Tibial artery (tissue), 4 donors: ENCODE measurements around the gene P2RY8.

ENCODE experiments used
- DNase-seq, 2 donors: peaks; one replicate each; pipeline ENCODE4 v3.0.0-alpha.2; 2019
- H3K27ac ChIP-seq, 2 donors: fragments of 200-600 bp; sonication (generic) in 1 of 2; 1 replicate in 1 of 2; 2 replicates in 1 of 2; pipeline ENCODE4 v1.5.1; 2018 to 2019; ENCODE audit warnings: mild to moderate bottlenecking in 1 of 2
- H3K27me3 ChIP-seq, 2 donors: fragments of 200-600 bp; sonication (generic) in 1 of 2; one replicate each; pipeline versions ENCODE4 v1.5.1 to v1.6.0; 2016 to 2019
- H3K36me3 ChIP-seq, 3 donors: fragments of 200-600 bp; sonication (generic) in 2 of 3; one replicate each; pipeline ENCODE4 v1.5.1; 2016 to 2019; ENCODE audit warnings: mild to moderate bottlenecking in 2 of 3
- H3K4me1 ChIP-seq, 4 donors: fragments of 200-600 bp; sonication (generic) in 2 of 4; 1 replicate in 3 of 4; 2 replicates in 1 of 4; pipeline ENCODE4 v1.5.1; 2016 to 2019
- H3K4me3 ChIP-seq, 2 donors: fragments of 200-600 bp; sonication (generic) in 1 of 2; 1 replicate in 1 of 2; 2 replicates in 1 of 2; pipeline ENCODE4 v1.5.1; 2018 to 2019; ENCODE audit warnings: mild to moderate bottlenecking in 2 of 2
- H3K9me3 ChIP-seq, 3 donors: fragments of 200-600 bp; sonication (generic) in 1 of 3; one replicate each; pipeline ENCODE4 v1.5.1; 2016 to 2019
- CTCF ChIP-seq, 2 experiments: fragments of 200-600 bp in 1 of 2; fragments of 450-650 bp in 1 of 2; IDR thresholded peaks; one replicate each; pipeline ENCODE4 v1.5.1; 2017 to 2019; ENCODE audit warnings: antibody characterized with exemption in 2 of 2, mild to moderate bottlenecking in 1 of 2, moderate library complexity in 1 of 2
- intact Hi-C: fragments of 100-400 bp; cut with DNase I; formaldehyde crosslinking; loops from one replicate; pipeline ENCODE4 v1.15.0; 2023; ENCODE audit warnings: low total_unique reads

The P2RY8 gene

GRCh38 chrX:1480082-1480785 is 56.8 kb downstream of the P2RY8 start:
- DNase-seq: peak in 1 of 2 donors; percentile 8
- Histone ChIP-seq H3K9me3 (peaks cover 0 to 13% (median 0%) of the 10 kb centered on the region in 3 donors), H3K27me3 (peaks cover 0 to 7% of the 10 kb centered on the region in 2 donors), H3K4me1 (no peaks in the 10 kb centered on the region), H3K4me3 (no peak overlapping the region), H3K27ac (no peak overlapping the region), H3K36me3 (no peaks in the 10 kb centered on the region)
- TF ChIP-seq CTCF (IDR thresholded peaks at IDR 0.05): no peak
- intact Hi-C loops: no loop called here

- intact Hi-C loops: no loop called here
- H3K4me3 ChIP-seq: no peak overlapping the region
Observed at GRCh38 chrX:1477801-1478458, 59.1 kb downstream of the P2RY8 start.

GRCh38 chrX:1477229-1477628 is 59.8 kb downstream of the P2RY8 start:
- no peaks in the 10 kb centered on the region for H3K4me1 ChIP-seq
- H3K36me3 ChIP-seq: no peaks in the 10 kb centered on the region
- peaks cover 0 to 7% of the 10 kb centered on the region in 2 donors for H3K27me3 ChIP-seq
- peaks cover 0 to 13% (median 0%) of the 10 kb centered on the region in 3 donors for H3K9me3 ChIP-seq
- intact Hi-C loops: no loop called here
- no peak overlapping the region for H3K27ac ChIP-seq
- DNase-seq: no peak
- TF ChIP-seq CTCF (IDR thresholded peaks at IDR 0.05): no peak
- no peak overlapping the region for H3K4me3 ChIP-seq

More at GRCh38 chrX:1477801-1478458, 59.1 kb downstream of the P2RY8 start:
- Histone ChIP-seq H3K36me3 (no peaks in the 10 kb centered on the region), H3K9me3 (peaks cover 0 to 13% (median 0%) of the 10 kb centered on the region in 3 donors), H3K27ac (no peak overlapping the region), H3K27me3 (peaks cover 0 to 7% of the 10 kb centered on the region in 2 donors), H3K4me1 (no peaks in the 10 kb centered on the region)
- no peak for DNase-seq
- no peak for TF ChIP-seq CTCF (IDR thresholded peaks at IDR 0.05)

GRCh38 chrX:1476682-1477081 is 60.3 kb downstream of the P2RY8 start:
- Histone ChIP-seq H3K27ac (no peak overlapping the region), H3K36me3 (no peaks in the 10 kb centered on the region), H3K4me1 (no peaks in the 10 kb centered on the region), H3K27me3 (peaks cover 0 to 7% of the 10 kb centered on the region in 2 donors), H3K4me3 (no peak overlapping the region), H3K9me3 (peaks cover 0 to 13% (median 0%) of the 10 kb centered on the region in 3 donors)
- DNase-seq: no peak
- TF ChIP-seq CTCF (IDR thresholded peaks at IDR 0.05): no peak
- intact Hi-C loops: no loop called here

- H3K9me3 ChIP-seq: peaks cover 0 to 13% (median 0%) of the 10 kb centered on the region in 3 donors
- DNase-seq: no peak
- TF ChIP-seq CTCF (IDR thresholded peaks at IDR 0.05): no peak
- no peaks in the 10 kb centered on the region for H3K4me1 ChIP-seq
- H3K4me3 ChIP-seq: no peak overlapping the region
- peaks cover 0 to 6% of the 10 kb centered on the region in 2 donors for H3K27me3 ChIP-seq
- H3K27ac ChIP-seq: no peak overlapping the region
- no peaks in the 10 kb centered on the region for H3K36me3 ChIP-seq
- intact Hi-C loops: no loop called here
Observed at GRCh38 chrX:1475881-1476280, 61.1 kb downstream of the P2RY8 start.
